Activated CD4-positive, alpha-beta T cell treated with anti-CD3 and anti-CD28 coated beads for 48 hours (primary cell): ENCODE data around the gene GPX1.
A peak's percentile ranks its signal among the peaks of the same experiment; 100 is the strongest.
"Not testable (repeated sequence)": the region's sequence is repeated elsewhere in the genome, so short reads cannot be mapped to it uniquely, and the experiment has no call there.

Experiments
- DNase-seq: peaks from one replicate; pipeline ENCODE4 v3.0.0-alpha.2; 2020

Gene GPX1

DNA sequence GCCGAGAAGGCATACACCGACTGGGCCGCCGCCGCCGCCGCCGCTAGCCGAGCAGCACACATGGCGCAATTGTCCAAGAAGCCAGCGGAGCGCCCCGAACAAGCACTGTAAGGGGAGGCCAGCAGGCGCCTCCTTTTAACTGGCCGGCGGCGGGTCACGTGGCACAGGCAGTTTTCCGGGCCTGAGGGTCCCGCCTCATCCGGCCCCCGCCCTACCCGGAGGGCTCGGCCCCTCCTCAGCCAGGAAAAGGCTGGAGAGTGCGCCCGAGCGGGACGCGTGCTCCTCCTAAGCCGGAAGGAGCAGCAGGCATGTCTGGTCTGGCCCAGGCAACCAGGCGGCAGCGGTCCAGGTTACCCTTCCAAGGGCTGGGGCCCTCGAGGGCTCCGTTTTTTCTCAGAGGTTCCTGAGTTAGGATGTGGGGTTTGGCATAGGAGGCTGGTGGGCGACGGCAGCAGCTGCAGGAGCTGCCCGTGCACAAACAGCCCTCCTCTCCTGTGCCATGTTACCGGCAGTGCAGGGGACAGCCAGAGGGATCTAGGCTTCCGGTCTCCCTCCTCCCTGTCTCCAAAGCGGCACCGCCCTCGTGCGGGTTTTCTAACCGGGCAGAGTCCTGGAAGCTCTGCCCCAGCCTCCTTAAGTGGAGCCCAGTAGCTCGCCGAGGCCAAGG is at the start of gene GPX1:
Gene GPX1, minus strand, starts transcription at position 137 of the 667 bp plus-strand sequence. Its CDS starts 75 bp downstream, at position 62.
- DNase-seq, result peak; percentile 91

DNA sequence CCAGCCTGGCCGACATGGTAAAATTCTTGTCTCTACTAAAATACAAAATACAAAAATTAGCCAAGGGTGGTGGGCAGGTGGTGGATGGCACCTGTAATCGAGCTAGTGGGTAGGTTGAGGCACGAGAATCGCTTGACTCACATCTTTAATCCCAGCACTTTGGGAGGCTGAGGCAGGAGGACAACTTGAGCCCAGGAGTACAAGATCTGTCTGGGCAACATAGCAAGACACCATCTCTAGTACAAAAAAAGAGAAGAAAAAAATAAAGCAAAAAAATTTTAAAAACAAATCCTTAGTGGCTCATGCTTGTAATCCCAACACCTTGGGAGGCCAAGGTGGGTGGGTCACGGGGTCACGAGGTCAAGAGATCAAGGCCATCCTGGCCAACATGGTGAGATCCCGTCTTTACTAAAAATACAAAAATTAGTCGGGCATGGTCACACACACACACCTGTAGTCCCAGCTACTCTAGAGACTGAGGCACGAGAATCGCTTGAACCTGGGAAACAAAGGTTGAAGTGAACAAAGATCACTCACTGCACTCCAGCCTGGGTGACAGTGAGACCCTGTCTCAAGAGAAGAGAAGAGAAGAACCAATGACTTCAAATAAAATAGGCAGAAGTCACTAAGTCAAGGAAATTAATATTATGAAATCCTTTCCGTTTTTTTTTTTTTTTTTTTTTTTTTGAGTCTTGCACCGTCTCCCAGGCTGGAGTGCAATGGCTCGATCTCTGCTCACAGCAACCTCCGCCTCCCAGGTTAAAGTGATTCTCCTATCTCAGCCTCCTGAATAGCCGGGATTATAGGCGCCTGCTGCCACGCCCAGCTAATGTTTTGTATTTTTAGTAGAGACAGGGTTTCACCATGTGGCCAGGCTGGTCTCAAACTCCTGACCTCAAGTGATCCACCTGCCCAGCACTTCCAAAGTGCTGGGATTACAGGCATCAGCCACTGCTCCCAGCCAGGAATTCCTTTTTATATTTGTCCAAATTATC is 48.7 kb upstream of the GPX1 start:
- DNase-seq, result no peak

DNA sequence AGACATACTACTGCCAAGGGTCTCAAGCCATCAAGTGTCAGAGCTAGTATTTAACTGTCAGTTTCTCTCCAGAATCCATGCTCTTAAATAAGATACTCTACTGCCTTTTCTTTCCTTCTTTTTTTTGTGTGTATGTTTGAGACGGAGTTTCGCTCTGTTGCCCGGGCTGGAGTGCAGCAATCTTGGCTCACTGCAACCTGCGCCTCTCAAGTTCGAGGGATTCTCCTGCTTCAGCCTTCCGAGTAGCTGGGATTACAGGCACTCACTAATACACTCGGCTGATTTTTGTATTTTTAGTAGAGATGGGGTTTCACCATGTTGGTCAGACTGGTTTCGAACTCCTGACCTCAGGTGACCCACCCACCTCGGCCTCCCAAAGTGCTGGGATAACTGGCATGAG is 47.4 kb upstream of the GPX1 start:
- DNase-seq, result not testable (repeated sequence)

GRCh38 chr3:49403891-49404290 is 45.7 kb upstream of the GPX1 start:
- DNase-seq, result no peak

DNA sequence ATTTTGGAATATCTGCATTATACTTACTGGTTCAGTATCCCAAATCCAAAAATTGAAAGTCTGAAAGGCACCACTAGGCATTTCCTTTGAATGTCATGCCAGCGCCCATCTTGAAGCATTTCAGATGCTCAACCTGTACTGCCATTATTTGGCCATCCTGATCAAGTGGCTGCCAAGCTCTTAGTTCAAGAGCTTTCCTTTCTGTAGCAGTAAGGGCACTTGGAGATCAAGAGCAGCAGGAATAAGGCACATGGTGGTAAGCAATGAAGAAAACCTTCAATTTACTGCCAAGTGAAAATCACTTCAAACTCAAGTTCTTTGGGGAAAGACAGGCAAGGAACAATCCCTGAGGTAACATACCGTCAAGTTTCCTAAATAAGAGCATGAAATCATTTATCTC is 43.6 kb upstream of the GPX1 start:
- no peak for DNase-seq

DNA sequence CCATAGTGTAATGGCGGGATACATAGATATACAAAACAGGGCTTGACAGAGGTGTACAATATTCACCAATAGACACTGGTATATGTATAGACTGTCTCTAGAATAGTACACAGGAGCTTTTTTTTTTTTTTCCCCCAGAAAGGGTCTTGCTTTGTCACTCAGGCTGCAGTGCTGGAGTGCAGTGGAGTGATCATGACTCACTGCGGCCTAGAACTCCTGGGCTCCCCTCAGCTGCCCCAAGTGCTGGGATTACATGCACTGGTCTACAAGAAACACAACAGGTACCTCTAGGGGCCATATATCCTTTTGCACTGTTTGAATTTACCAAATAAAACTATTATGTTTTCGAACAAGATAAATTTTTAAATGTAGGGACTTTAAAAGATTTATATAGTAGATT is 41.3 kb upstream of the GPX1 start:
- DNase-seq, result no peak

DNA sequence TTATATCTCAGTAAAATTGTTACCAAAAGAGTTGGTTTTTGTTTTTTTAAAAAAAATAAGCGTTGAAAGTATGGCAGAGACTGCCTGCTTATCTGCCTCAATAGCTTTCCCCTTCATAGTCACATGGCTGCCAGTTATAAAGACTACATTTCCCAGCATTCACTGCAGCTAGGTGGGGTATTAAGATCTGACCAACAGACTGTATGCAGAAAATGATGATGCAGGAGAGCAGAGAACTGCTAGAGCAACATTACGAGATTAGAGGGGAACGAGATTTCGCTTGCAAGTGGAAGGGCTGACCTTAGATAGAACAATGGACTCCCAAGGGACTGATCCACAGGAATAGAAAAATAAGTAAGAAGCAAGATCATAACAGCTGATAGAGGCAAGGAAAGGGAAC is 39.3 kb upstream of the GPX1 start:
- no peak for DNase-seq

GRCh38 chr3:49391310-49391709 is 33.2 kb upstream of the GPX1 start:
- DNase-seq, result not testable (repeated sequence)

DNA sequence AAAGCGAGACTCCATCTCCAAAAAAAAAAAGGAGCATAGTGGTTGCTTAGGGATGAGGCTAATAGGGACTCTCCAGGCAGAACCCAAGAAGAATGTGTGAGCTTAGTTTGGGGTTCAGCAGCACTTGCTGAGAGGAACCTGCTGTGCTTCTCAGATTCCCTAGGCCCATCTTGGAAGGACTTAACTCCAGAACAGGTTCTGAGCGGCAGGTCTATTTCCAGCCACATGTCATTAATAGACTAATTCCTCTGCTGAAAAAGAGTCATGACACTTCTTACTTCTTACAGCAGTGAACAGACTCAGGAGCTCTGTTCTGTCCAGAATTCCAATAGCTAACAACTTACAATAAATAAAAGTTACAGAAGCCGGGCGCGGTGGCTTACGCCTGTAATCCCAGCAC is 31.1 kb upstream of the GPX1 start:
- DNase-seq, result no peak

DNA sequence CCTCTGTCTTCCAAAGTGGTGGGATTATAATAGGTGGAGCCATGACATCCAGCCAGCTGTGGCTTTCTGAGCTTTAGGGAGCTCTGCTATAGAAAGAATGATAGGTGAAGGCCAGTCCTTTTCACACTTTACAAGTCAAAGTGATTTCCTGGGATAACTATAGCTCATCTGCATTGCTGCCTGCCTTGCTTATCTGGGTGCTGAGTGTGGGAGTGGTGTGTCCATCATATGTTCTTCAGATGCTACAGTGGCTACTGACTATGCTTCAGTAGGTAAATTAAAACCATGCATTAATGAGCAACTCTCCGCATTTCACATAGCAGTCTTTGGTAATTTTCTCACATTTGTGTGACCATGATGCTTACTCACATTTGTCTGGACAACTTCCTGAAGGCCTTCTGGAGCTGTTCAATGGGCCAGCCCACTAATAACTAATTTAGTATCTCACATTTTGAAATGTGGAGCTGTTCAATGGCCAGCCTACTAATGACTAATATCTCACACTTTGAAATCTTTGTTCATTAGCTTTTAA is 30.2 kb upstream of the GPX1 start:
- DNase-seq, result no peak

GRCh38 chr3:49387721-49388120 is 29.6 kb upstream of the GPX1 start:
- DNase-seq, result no peak

- DNase-seq, result no peak
Observed at GRCh38 chr3:49386056-49386756, 28.1 kb upstream of the GPX1 start.

DNA sequence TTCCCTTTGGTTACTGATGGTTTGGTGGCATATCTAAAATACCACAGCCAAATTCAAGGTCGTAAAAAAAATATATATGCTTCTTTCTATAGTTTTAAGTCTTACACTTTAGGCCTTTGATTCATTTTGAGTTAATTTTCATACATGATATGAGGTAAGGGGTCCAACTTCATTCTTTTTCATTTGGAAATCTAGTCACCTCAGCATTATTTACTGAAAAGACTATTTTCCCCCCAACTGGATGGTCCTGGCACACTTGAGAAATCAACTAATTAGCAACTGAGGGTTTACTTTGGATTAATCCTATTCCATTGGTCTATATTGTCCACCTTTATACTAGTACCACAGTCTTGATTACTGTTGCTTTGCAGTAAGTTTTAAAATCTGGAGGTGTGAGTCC is 27.5 kb upstream of the GPX1 start:
- no peak for DNase-seq

DNA sequence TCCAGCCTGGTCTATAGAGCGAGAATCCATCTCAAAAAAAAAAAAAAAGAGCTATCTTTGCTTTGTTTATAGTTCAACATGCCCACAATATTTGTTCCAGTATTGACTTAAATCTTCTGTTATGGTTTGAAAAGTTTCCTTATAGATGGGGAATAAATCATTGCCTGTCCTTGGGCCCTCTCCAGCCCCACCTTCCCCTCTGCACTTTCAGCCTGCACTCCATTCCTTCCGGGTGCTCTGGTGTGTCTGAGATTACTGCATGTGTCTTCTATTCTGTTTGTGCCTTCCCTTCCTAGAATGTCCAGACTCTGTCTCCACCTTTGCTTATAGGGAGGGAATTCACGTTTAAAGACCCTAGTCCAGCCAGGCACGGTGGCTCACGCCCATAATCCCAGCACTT is 25.2 kb upstream of the GPX1 start:
- no peak for DNase-seq

- DNase-seq, result no peak
Observed at GRCh38 chr3:49378249-49378895, 20.2 kb upstream of the GPX1 start.

DNA sequence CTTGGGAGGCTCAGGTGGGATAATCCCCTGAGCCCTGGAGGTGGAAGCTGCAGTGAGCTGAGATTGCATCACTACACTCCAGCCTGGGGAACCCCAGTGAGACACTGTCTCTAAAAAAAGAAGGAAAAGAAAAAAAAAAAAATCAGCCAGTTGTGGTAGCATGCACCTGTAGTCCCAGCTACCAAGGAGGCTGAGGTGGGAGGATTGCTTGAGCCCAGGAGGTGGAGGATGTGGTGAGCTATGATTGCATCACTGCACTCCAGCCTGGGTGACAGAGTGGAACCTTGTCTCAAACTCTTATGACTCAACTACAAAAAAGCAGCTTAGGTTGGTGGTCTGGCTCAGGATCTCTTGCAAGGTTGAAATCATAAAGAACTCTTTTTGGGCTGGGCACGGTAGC is 19.3 kb upstream of the GPX1 start:
- peak; percentile 75 for DNase-seq

GRCh38 chr3:49371946-49372345 is 13.8 kb upstream of the GPX1 start:
- no peak for DNase-seq

DNA sequence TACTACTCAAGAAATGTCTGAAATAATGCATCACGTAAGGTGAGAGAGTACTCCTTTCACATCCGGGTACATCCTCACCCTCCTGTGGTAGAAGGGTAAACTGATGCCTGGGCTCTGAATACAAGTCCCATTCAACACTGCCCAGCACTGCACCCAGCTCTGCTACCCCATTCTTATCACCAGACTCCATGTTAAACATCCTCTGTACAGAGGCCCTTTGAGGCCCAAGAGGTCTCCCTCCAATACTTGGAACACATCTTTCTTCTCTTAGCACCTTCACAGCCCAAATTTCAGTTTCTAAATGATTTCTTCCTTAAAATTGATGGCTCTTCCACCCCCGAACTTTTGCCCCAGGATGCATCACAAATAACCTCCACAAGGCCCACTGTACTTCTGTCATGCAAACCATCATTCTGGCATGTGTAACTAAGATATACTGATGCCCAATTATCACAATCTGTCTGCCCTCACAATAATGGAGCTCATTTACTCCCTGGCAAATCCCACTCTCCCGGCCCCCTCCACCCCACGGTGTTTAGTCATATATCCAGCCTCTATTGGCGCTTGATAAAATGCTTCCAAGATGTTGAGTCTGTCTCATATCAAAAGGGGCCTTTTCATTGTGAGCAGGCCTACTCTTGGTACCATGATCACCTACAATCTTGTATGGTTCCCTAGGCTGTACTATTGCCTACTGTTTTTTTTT is 12.6 kb upstream of the GPX1 start:
- DNase-seq, result no peak

DNA sequence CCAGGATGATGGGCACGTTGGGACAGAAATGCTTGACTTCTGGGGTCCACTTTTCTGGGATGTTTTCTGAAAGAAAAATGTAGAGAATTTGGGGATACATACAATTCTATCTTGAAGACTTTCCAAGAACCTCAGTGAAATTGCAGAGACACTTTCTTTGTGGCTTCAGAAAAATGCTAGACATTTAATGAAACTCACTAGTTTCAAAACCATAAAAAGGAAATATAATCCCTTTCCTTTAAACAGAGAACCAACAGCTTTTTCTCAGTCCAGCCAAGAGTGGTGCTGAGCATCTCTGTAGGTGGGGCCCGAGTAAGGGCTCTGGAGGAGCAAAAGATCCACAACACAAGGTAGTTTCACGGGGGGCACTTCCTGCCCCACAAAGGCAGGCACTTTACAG is 4.4 kb upstream of the GPX1 start:
- DNase-seq, result no peak

- DNase-seq, result no peak
Observed at GRCh38 chr3:49359623-49360022, 1.5 kb upstream of the GPX1 start.

DNA sequence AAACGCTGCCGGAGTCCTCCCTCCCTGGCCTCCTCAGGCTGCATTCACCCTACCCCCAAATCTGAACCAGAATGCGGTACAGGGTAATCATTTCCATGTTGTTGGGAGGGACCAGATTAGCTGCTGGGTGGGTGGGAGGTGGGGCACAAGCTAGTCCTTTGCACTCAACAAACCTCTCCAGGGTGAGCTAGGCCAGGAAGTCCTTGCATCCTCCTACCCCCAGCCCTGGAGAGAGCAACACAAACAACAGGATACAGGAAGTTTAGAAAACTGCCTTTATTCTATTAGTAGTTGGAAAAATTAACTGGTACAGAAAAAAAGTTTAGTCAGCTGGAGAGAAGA is 702 bp upstream of the GPX1 start:
- no peak for DNase-seq
